Colonic mucosa (tissue), 4 donors: ENCODE data around the gene TCTN1. TPM values are rescaled to one million over a fixed set of nuclear protein-coding genes. Genes with fewer than 3 reads are reported as not detected.
"Not testable (repeated sequence)": the region's sequence is repeated elsewhere in the genome, so short reads cannot be mapped to it uniquely, and the experiment has no call there.

Experiments used
- DNase-seq: peaks from one replicate; pipeline ENCODE4 v3.0.0-alpha.2; 2020
- H3K27ac ChIP-seq: fragments of 200-600 bp; one replicate; pipeline ENCODE4 v1.8.0; 2021
- H3K27me3 ChIP-seq: fragments of 200-600 bp; one replicate; pipeline ENCODE4 v1.8.0; 2021
- H3K36me3 ChIP-seq: fragments of 200-600 bp; one replicate; pipeline ENCODE4 v1.8.0; 2021
- H3K4me1 ChIP-seq: fragments of 200-600 bp; one replicate; pipeline ENCODE4 v1.8.0; 2021; ENCODE audit warnings: mild to moderate bottlenecking
- H3K4me3 ChIP-seq: fragments of 200-600 bp; one replicate; pipeline ENCODE4 v1.8.0; 2021
- H3K9ac ChIP-seq, 2 donors: one replicate each; pipeline ENCODE4 v1.7.0; 2013; ENCODE audit warnings: control low read depth in 2 of 2, low read depth in 2 of 2, low read length in 2 of 2
- H3K9me3 ChIP-seq: fragments of 200-600 bp; one replicate; pipeline ENCODE4 v1.8.0; 2021
- intact Hi-C: fragments of 100-400 bp; cut with DNase I; formaldehyde crosslinking; loops from one replicate; pipeline ENCODE4 v1.14.1; 2022
- total RNA-seq, 2 donors: library from RNA; stranded (reverse); fragmentation: NEBNext Ultra II Directional in 1 of 2; extraction: Animal tissue kit (Norgen Biotek cat#: 25700) in 1 of 2; gene quantifications; one replicate each; pipeline ENCODE4 v1.2.1, GENCODE V29; 2021
- TF ChIP-seq, protein P1 (sequence below): fragments of 200-600 bp; IDR thresholded peaks from one replicate; pipeline ENCODE4 v1.8.0; 2022; ENCODE audit warnings: antibody characterized with exemption, mild to moderate bottlenecking
- donor health status: healthy.
- donor health status: DM: no; HTN: no; CAD: no.
- donor health status: DM: no; HTN: no; CAD: no.

The TCTN1 gene
- total RNA-seq, 2 donors from 2014 or later, result 9.2 to 10.2 TPM

DNA sequence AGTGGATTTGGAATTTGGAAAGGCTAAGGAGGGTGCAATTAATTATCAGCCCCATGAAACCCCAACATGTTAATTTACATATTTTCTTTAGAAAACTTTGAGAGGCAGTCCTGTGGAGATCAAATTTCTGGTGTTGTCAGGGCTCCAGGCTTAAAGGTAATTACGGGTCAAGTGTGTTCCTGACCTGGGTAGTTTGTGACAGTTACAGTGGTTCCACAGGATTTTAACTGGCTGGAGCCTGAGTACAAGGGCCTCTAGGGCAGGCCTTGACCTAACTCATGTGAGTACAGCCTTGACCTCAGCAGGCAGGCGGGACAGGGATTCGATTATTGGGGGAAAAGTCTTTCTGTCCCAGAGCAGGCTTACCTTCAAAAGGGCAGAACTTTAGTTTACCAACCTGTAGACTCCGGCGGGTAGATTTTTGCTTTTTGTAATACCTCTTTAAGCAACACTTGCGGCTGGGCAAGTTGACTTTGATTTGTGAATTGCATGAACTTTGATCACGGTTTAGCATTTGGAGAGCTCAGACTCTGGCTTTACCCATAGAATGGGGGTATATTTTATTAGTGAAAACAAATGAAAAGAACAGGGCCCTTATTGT lies 22.4 kb upstream of the TCTN1 start:
- intact Hi-C loops, result no loop called here
- Histone ChIP-seq H3K27ac (peak overlapping the region; percentile 71), H3K9ac (peak overlapping the region in 1 of 2 donors; percentile 49), H3K9me3 (no peaks in the 10 kb centered on the region), H3K36me3 (no peaks in the 10 kb centered on the region), H3K4me3 (no peak overlapping the region), H3K27me3 (no peaks in the 10 kb centered on the region), H3K4me1 (no peaks in the 10 kb centered on the region)
- peak; percentile 58 for DNase-seq
- TF ChIP-seq, protein P1, sequence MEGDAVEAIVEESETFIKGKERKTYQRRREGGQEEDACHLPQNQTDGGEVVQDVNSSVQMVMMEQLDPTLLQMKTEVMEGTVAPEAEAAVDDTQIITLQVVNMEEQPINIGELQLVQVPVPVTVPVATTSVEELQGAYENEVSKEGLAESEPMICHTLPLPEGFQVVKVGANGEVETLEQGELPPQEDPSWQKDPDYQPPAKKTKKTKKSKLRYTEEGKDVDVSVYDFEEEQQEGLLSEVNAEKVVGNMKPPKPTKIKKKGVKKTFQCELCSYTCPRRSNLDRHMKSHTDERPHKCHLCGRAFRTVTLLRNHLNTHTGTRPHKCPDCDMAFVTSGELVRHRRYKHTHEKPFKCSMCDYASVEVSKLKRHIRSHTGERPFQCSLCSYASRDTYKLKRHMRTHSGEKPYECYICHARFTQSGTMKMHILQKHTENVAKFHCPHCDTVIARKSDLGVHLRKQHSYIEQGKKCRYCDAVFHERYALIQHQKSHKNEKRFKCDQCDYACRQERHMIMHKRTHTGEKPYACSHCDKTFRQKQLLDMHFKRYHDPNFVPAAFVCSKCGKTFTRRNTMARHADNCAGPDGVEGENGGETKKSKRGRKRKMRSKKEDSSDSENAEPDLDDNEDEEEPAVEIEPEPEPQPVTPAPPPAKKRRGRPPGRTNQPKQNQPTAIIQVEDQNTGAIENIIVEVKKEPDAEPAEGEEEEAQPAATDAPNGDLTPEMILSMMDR, result no peak

DNA sequence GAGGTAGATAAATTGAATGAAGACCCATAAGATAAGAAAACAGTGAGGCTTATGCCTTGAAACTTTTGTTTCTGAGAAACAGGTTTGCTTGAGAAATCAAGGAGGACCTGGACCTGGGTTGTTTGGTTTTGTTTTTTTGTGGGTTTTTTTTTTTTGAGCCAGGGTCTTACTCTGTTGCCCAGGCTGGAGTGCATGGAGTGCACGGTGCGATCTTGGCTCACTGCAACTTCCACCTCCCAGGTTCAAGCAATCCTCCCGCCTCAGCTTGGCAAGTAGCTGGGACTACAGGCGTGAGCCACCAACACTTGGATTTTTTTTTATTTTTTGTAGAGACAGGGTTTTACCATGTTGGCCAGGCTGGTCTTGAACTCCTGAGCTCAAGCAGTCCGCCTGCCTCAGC lies 21.9 kb upstream of the TCTN1 start:
- no peaks in the 10 kb centered on the region for H3K4me1 ChIP-seq
- TF ChIP-seq, protein P1, result no peak
- H3K9ac ChIP-seq, result peak overlapping the region in 1 of 2 donors; percentile 49
- no peaks in the 10 kb centered on the region for H3K27me3 ChIP-seq
- intact Hi-C loops, result no loop called here
- DNase-seq, result no peak
- H3K4me3 ChIP-seq, result no peak overlapping the region
- no peaks in the 10 kb centered on the region for H3K36me3 ChIP-seq
- no peaks in the 10 kb centered on the region for H3K9me3 ChIP-seq
- peak overlapping the region; percentile 71 for H3K27ac ChIP-seq

- H3K4me1 ChIP-seq, H3K9ac ChIP-seq, DNase-seq, H3K27ac ChIP-seq, H3K36me3 ChIP-seq, intact Hi-C loops, H3K27me3 ChIP-seq, H3K9me3 ChIP-seq, H3K4me3 ChIP-seq: not testable (repeated sequence)
Observed at GRCh38 chr12:110592919-110593318, 21.0 kb upstream of the TCTN1 start.

DNA sequence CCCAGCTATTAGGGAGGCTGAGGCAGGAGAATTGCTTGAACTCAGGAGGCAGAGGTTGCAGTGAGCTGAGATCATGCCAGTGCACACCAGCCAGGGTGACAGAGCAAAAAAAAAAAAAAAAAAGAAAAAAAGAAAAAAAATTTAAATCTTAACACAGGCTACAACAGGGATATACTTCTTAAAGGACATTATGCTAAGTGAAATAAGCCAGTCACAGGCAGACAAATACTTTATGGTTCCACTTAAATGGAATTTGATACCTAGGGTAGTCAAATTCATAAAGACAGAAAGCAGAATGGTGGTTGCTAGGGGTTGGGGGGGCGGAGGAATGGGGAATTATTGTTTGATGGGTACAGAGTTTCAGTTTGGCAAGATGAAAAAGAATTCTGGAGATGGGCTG lies 16.0 kb upstream of the TCTN1 start:
- Histone ChIP-seq H3K9me3 (no peaks in the 10 kb centered on the region), H3K9ac (no peak overlapping the region), H3K4me1 (no peaks in the 10 kb centered on the region), H3K4me3 (no peak overlapping the region), H3K27me3 (no peaks in the 10 kb centered on the region), H3K27ac (no peak overlapping the region), H3K36me3 (no peaks in the 10 kb centered on the region)
- DNase-seq, result no peak
- intact Hi-C loops, result no loop called here
- TF ChIP-seq, protein P1, result no peak

- H3K9me3 ChIP-seq, result no peaks in the 10 kb centered on the region
- no peak overlapping the region for H3K27ac ChIP-seq
- H3K9ac ChIP-seq, result no peak overlapping the region
- TF ChIP-seq, protein P1, result no peak
- H3K4me3 ChIP-seq, result no peak overlapping the region
- no peaks in the 10 kb centered on the region for H3K4me1 ChIP-seq
- H3K36me3 ChIP-seq, result no peaks in the 10 kb centered on the region
- DNase-seq, result no peak
- intact Hi-C loops, result no loop called here
- no peaks in the 10 kb centered on the region for H3K27me3 ChIP-seq
Observed at GRCh38 chr12:110599334-110599733, 14.6 kb upstream of the TCTN1 start.

DNA sequence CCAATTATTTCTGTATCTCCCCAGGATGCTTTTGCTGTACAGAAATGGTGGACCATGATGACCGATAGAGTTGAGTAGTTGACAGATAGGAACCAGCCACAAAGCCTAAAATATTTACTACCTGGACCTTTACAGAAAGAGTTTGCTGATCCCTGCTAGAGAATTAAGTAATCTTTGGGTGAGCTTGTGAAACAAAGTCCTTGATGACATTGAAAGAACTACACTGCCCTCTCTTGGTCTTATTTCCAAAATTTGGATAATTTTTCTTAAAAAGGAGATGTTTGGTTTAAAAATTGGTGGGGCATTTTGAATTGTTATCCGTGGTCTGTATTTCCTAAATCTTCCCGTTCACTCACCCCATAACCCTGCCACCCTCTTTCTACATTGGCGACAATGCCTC lies 13.7 kb upstream of the TCTN1 start:
- Histone ChIP-seq H3K27me3 (no peaks in the 10 kb centered on the region), H3K9ac (no peak overlapping the region), H3K36me3 (no peaks in the 10 kb centered on the region), H3K4me1 (no peaks in the 10 kb centered on the region), H3K9me3 (no peaks in the 10 kb centered on the region), H3K27ac (no peak overlapping the region), H3K4me3 (no peak overlapping the region)
- DNase-seq, result no peak
- intact Hi-C loops, result loop anchor here (5.0 kb wide), 2 partner anchors 133 to 148 kb away; partner anchors contain the start of genes ARPC3, FAM216A and GPN3
- TF ChIP-seq, protein P1, result peak; percentile 34
